ENCODE measurements around the gene NEDD9. TPM values are rescaled to one million over a fixed set of nuclear protein-coding genes. Genes with fewer than 3 reads are reported as not detected.

The NEDD9 gene
- polyA plus RNA-seq, 3 donors: 62.1 to 75.8 (median 67.3) TPM

- no peak for DNase-seq
These were observed 8.8 kb upstream of the NEDD9 start for GRCh38 chr6:11241154-11241792.

- no peak for DNase-seq
These were observed 5.5 kb upstream of the NEDD9 start for GRCh38 chr6:11237956-11238355.

DNA sequence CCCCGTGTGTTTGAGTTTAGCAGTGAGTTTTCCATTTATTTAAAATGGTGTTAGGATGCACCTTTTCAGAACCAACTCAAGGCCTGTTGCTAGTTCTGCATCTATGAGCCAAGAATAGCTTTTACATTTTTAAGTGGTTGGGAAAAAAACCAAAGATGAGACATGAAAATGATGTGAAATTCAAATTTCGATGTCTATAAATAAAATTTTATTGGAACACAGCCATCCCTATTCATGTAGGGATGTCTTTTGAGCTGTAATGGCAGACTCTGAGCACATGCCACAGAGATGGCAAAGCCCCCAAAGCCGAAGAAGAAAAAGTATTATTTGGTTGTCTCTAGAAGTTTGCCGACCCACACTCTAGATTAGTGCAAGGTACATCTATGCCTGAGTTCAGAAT, 5.0 kb upstream of the NEDD9 start:
- no peak for DNase-seq

GRCh38 chr6:11236915-11237314, 4.4 kb upstream of the NEDD9 start:
- no peak for DNase-seq

GRCh38 chr6:11236076-11236750, 3.7 kb upstream of the NEDD9 start:
- no peak for DNase-seq

- no peak for DNase-seq
These were observed 2.6 kb upstream of the NEDD9 start for GRCh38 chr6:11235062-11235461.

- DNase-seq: no peak
These were observed 1.5 kb upstream of the NEDD9 start for GRCh38 chr6:11233673-11234573.

DNA sequence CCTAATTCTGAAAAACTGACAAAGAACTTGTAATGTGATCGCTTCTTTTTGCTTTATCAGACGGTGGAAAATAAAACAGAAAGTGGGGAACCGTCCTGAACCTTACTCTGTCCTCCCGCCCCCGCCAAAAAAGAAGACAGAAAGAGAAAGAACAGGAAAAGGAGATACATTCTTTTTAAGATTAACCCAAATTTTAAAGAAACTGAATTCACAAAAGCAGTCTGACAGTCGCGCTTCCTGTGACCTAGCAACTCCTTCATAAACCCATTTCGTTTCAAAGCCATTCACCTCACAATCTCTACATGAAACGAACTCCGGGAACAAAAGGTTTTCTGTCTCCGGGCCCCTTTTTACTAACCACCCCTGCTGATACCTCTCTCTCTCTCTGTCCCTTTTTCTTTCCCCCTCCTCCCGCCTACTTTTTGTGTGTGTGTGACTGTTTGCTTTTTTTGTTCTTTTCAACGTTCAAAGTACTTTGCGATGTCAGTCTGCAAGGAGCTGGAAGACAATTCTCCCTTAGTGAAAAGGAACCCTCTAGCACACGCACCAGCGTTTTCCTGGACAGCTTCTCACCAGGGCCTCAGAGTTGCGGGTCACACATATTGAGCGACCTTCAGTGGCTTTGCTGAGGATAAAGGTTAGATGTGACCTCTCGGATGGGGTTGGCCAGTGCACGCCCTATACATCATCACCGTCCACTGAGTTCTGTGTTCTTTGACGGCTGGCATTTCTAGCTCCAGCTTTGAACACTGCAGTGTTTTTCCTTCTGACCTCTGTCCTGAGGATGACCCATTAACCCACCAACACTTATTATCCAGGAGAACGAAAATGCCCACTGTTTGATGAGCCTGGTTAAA, 530 bp upstream of the NEDD9 start:
- DNase-seq: no peak

GRCh38 chr6:11231564-11232192, 790 bp downstream of the NEDD9 start:
- no peak for DNase-seq

- DNase-seq: no peak
These were observed 1.4 kb downstream of the NEDD9 start for GRCh38 chr6:11231108-11231463.

- no peak for DNase-seq
These were observed 2.0 kb downstream of the NEDD9 start for GRCh38 chr6:11230158-11231107.

DNA sequence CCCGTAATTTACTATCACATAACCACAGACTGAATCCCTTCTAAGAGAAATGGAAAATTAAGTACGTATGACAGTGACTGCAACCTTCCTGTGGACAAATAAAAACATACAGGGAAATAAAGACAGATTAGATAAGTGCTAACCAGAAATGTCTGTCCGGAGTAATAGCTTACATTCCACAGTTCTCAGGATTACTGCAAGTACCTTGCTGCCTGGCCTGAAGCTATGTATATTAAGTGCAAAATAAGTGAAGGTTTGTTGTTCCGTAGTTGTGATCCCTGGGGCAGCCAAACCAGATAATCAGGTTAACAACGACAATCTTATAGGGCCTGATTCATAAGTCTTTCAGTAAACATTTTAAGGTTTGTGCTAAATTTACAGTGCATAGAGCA, 2.8 kb downstream of the NEDD9 start:
- DNase-seq: no peak

DNA sequence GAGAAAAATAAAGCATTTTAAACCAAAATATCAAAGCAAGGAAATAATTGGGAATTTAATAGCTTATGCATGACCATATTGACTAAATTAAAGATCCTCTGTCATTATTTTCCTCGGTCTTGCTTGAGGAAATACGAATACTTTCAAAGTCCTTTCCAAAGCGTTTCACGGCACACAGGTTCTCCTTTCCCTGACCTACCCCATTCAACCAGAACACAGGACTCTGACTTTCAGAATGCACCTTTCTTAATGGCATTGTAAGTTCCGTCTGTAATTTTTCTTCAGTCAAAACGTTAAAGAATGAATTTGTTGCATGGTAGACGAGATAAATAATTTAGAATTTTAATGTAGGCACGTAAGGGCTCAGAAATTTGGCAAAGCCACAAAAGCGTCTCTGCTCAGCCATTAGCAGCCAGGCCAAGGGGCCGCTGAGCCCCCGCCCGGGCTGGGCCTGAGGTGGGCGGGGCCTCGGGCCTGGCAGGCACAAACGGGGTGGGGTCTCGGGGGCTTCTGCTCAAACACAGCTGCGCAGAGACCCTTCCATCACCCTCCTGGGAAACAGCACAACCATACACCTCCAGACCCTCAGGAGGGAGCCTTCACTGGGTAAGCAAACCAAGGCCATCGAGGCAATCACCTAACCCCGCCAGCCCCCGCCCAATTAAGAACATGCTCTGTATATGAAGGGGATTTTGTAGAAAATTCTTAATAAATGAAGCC, 3.4 kb downstream of the NEDD9 start:
- DNase-seq: no peak

DNA sequence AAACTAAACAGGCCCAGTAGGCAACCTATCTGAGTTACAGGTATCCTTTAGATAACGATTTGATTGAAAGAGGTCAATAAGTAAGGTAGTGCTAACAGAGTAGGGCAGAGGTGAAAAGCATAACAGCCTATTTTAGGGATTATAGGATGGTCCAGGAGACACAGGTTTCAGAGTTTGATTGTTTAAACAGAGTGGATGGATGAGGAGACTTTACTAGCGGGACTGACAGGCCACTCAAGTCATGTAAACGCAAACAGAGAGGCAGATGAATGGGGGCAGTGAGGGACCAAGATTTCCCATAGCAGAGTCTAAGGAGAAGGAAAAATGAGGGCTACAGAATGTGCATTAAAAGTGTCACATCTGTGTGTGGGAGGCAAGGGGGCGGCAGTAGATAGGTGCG, 4.8 kb downstream of the NEDD9 start:
- no peak for DNase-seq

GRCh38 chr6:11226005-11226404, 6.5 kb downstream of the NEDD9 start:
- DNase-seq: no peak

DNA sequence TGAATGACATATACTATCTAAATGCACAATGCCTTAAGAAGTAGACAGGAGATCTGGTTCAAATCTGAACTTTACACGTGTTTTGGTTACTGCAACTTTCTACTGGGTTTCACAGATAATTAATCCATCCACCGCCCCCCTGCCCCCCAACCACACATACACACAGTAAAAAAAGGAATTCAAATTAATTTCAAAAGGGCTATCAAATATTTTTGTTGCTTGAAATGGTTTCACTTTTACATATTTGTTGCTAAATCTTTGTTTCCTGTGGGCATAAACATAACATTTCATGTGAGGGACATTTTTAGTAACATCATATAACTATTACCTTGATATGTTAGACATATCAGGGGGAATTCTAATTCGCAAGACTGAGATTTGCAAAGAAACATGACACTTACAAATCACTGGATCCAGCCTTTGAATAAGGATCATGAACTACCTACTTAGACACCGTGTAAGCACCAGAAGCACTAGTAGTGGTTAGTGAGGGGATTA, 7.5 kb downstream of the NEDD9 start:
- no peak for DNase-seq

GRCh38 chr6:11224252-11224965, 8.1 kb downstream of the NEDD9 start:
- DNase-seq: no peak

GRCh38 chr6:11223286-11223864, 9.1 kb downstream of the NEDD9 start:
- DNase-seq: no peak

Data from renal pelvis (tissue), 4 donors.